ENCODE data around the gene SHOX. TPM values are rescaled to one million over a fixed set of nuclear protein-coding genes. Genes with fewer than 3 reads are reported as not detected.

The SHOX gene
- polyA plus RNA-seq, 3 donors: not detected

- 98% methylated on average over 6 of the region's 13 CpGs for WGBS (ENCODE audit: insufficient coverage)
- no peak overlapping the region for H3K9ac ChIP-seq (ENCODE audit: insufficient read depth, low read length, poor library complexity, severe bottlenecking)
- peaks cover 0 to 23% (median 5%) of the 10 kb centered on the region in 7 donors for H3K9me3 Mint-ChIP-seq
- no peaks in the 10 kb centered on the region for H3K4me1 ChIP-seq (ENCODE audit: control insufficient read depth in 1 of 2, insufficient read depth in 2 of 2, low read length in 2 of 2)
- H3K36me3 ChIP-seq (replicated peaks in 1 of 2; ENCODE audit: control insufficient read depth in 1 of 2, insufficient read depth in 2 of 2, low read length in 2 of 2): no peaks in the 10 kb centered on the region
- H2AFZ ChIP-seq (ENCODE audit: insufficient read depth, low read depth, low read length, poor library complexity, severe bottlenecking): no peak overlapping the region
- DNase-seq: no peak
- H3K27ac Mint-ChIP-seq: no peak overlapping the region
- H3K36me3 Mint-ChIP-seq: no peaks in the 10 kb centered on the region
- no peak for TF ChIP-seq CTCF (IDR thresholded peaks at IDR 0.05)
- H3K27ac ChIP-seq (ENCODE audit: low read depth in 1 of 2, low read length in 2 of 2): no peak overlapping the region
- H3K9me3 ChIP-seq (replicated peaks in 1 of 2; ENCODE audit: control insufficient read depth in 1 of 2, insufficient read depth in 1 of 2, low read length in 2 of 2): peaks cover under 1 to 18% of the 10 kb centered on the region in 2 donors
- intact Hi-C loops (cut with micrococcal nuclease): no loop called here
- no peaks in the 10 kb centered on the region for H4K20me1 ChIP-seq (ENCODE audit: insufficient read depth, low read length)
- peaks cover 8 to 24% (median 11%) of the 10 kb centered on the region in 3 donors for H3K27me3 Mint-ChIP-seq (ENCODE audit: low read depth in 3 of 3)
- H3K27me3 ChIP-seq (ENCODE audit: control insufficient read depth in 2 of 2, insufficient read depth in 2 of 2, low read length in 2 of 2): no peaks in the 10 kb centered on the region
- no peak overlapping the region for H3K4me3 ChIP-seq (replicated peaks in 1 of 3; ENCODE audit: low read depth in 2 of 3, low read length in 3 of 3)
- H3K4me2 ChIP-seq (replicated peaks; ENCODE audit: extremely low read depth, low read length, poor library complexity, severe bottlenecking): no peak overlapping the region
- no peaks in the 10 kb centered on the region for H3K79me2 ChIP-seq (ENCODE audit: insufficient read depth, low read length)
- no peaks in the 10 kb centered on the region for H3K4me1 Mint-ChIP-seq
- H3K4me3 Mint-ChIP-seq: peak overlapping the region in 1 of 2 donors; percentile 39
Measured at GRCh38 chrX:685120-686032, 54.8 kb downstream of the SHOX start.

GRCh38 chrX:689983-690382 is 59.4 kb downstream of the SHOX start:
- H3K27me3 ChIP-seq (ENCODE audit: control insufficient read depth in 2 of 2, insufficient read depth in 2 of 2, low read length in 2 of 2): no peaks in the 10 kb centered on the region
- H3K4me1 Mint-ChIP-seq: no peaks in the 10 kb centered on the region
- H3K9me3 Mint-ChIP-seq: peaks cover 3 to 28% (median 13%) of the 10 kb centered on the region in 7 donors
- H3K4me3 ChIP-seq (replicated peaks in 1 of 3; ENCODE audit: low read depth in 2 of 3, low read length in 3 of 3): no peak overlapping the region
- no peak overlapping the region for H2AFZ ChIP-seq (ENCODE audit: insufficient read depth, low read depth, low read length, poor library complexity, severe bottlenecking)
- no peak overlapping the region for H3K4me2 ChIP-seq (replicated peaks; ENCODE audit: extremely low read depth, low read length, poor library complexity, severe bottlenecking)
- intact Hi-C loops (cut with micrococcal nuclease): no loop called here
- TF ChIP-seq CTCF (IDR thresholded peaks at IDR 0.05): no peak
- no peaks in the 10 kb centered on the region for H3K79me2 ChIP-seq (ENCODE audit: insufficient read depth, low read length)
- H3K27ac ChIP-seq (ENCODE audit: low read depth in 1 of 2, low read length in 2 of 2): no peak overlapping the region
- no peaks in the 10 kb centered on the region for H3K36me3 ChIP-seq (replicated peaks in 1 of 2; ENCODE audit: control insufficient read depth in 1 of 2, insufficient read depth in 2 of 2, low read length in 2 of 2)
- no peaks in the 10 kb centered on the region for H3K36me3 Mint-ChIP-seq
- 94% methylated on average over 7 of the region's 7 CpGs for WGBS (ENCODE audit: insufficient coverage)
- H4K20me1 ChIP-seq (ENCODE audit: insufficient read depth, low read length): no peaks in the 10 kb centered on the region
- H3K9me3 ChIP-seq (replicated peaks in 1 of 2; ENCODE audit: control insufficient read depth in 1 of 2, insufficient read depth in 1 of 2, low read length in 2 of 2): peaks cover 4 to 18% of the 10 kb centered on the region in 2 donors
- H3K4me1 ChIP-seq (ENCODE audit: control insufficient read depth in 1 of 2, insufficient read depth in 2 of 2, low read length in 2 of 2): no peaks in the 10 kb centered on the region
- peaks cover 3 to 12% (median 5%) of the 10 kb centered on the region in 3 donors for H3K27me3 Mint-ChIP-seq (ENCODE audit: low read depth in 3 of 3)
- DNase-seq: no peak
- H3K4me3 Mint-ChIP-seq: no peak overlapping the region
- H3K27ac Mint-ChIP-seq: no peak overlapping the region
- no peak overlapping the region for H3K9ac ChIP-seq (ENCODE audit: insufficient read depth, low read length, poor library complexity, severe bottlenecking)

Data from CD14-positive monocyte (primary cell).